GM12801 (cell line): Measurements from ENCODE around the gene RBKS.

Experiments
- CTCF ChIP-seq: IDR thresholded peaks from one replicate; pipeline ENCODE4 v1.5.1; 2011; ENCODE audit warnings: control low read depth; ENCODE audit not compliant: insufficient read length; ENCODE audit errors: extremely low read depth

The RBKS gene

GRCh38 chr2:27914041-27914804 lies 24.0 kb upstream of the RBKS start:
- no peak for TF ChIP-seq CTCF

- no peak for TF ChIP-seq CTCF
Measured at GRCh38 chr2:27912512-27912911, 22.3 kb upstream of the RBKS start.

- no peak for TF ChIP-seq CTCF
Measured at GRCh38 chr2:27911458-27912210, 21.4 kb upstream of the RBKS start.

GRCh38 chr2:27909901-27910300 lies 19.7 kb upstream of the RBKS start:
- no peak for TF ChIP-seq CTCF

- TF ChIP-seq CTCF = no peak
Measured at GRCh38 chr2:27907547-27907946, 17.4 kb upstream of the RBKS start.

- no peak for TF ChIP-seq CTCF
Measured at GRCh38 chr2:27906074-27906473, 15.9 kb upstream of the RBKS start.

- no peak for TF ChIP-seq CTCF
Measured at GRCh38 chr2:27904405-27904665, 14.1 kb upstream of the RBKS start.
